GM19043 (cell line): Measurements from ENCODE around the gene HLF.

Experiments used
- ATAC-seq: cut with Tn5 transposase; IDR thresholded peaks from one replicate; pipeline ENCODE4 v1.9.1; 2021; ENCODE audit warnings: low read depth; ENCODE audit not compliant: unreplicated experiment

HLF gene

GRCh38 chr17:55249861-55250260 is 14.9 kb upstream of the HLF start:
- no peak for ATAC-seq

GRCh38 chr17:55254375-55254774 is 10.4 kb upstream of the HLF start:
- no peak for ATAC-seq

- no peak for ATAC-seq
These were observed 6.1 kb upstream of the HLF start for GRCh38 chr17:55258578-55259135.

- ATAC-seq, result no peak
These were observed 5.1 kb upstream of the HLF start for GRCh38 chr17:55259684-55260111.

GRCh38 chr17:55261311-55261710 is 3.4 kb upstream of the HLF start:
- no peak for ATAC-seq

- no peak for ATAC-seq
These were observed 1.0 kb upstream of the HLF start for GRCh38 chr17:55263569-55264277.

GRCh38 chr17:55264278-55264644 is 499 bp upstream of the HLF start:
- ATAC-seq, result no peak

- ATAC-seq, result no peak
These were observed 706 bp downstream of the HLF start for GRCh38 chr17:55265311-55266021.

- no peak for ATAC-seq
These were observed 1.5 kb downstream of the HLF start for GRCh38 chr17:55266051-55266957.

GRCh38 chr17:55266958-55267688 is 2.4 kb downstream of the HLF start:
- ATAC-seq, result no peak

- ATAC-seq, result no peak
These were observed 3.3 kb downstream of the HLF start for GRCh38 chr17:55267777-55268648.

- no peak for ATAC-seq
These were observed 4.1 kb downstream of the HLF start for GRCh38 chr17:55268649-55269480.

GRCh38 chr17:55269894-55270293 is 5.1 kb downstream of the HLF start:
- no peak for ATAC-seq

- no peak for ATAC-seq
These were observed 6.4 kb downstream of the HLF start for GRCh38 chr17:55271223-55271571.

- ATAC-seq, result no peak
These were observed 7.4 kb downstream of the HLF start for GRCh38 chr17:55271958-55272710.

- no peak for ATAC-seq
These were observed 8.2 kb downstream of the HLF start for GRCh38 chr17:55272711-55273578.
